HEK293 (cell line): ENCODE results near the gene GJE1.

Experiments used
- TCF7L2 ChIP-seq: IDR thresholded peaks from 2 replicates; pipeline ENCODE4 v1.6.1; 2011; ENCODE audit warnings: low read depth, mild to moderate bottlenecking, inconsistent platforms, low read length, moderate library complexity, borderline replicate concordance
- YY1 ChIP-seq: fragments of 450-650 bp; formaldehyde crosslinking; IDR thresholded peaks from 2 replicates; pipeline ENCODE4 v1.5.1; 2018; ENCODE audit warnings: missing biosample characterization, missing genetic modification characterization
- ZBTB8A ChIP-seq: fragments of 450-650 bp; formaldehyde crosslinking; IDR thresholded peaks from 2 replicates; pipeline ENCODE4 v1.5.1; 2016; ENCODE audit warnings: missing biosample characterization, missing genetic modification characterization
- ZNF311 ChIP-seq: fragments of 450-650 bp; formaldehyde crosslinking; IDR thresholded peaks from 2 replicates; pipeline ENCODE4 v1.5.1; 2017; ENCODE audit warnings: missing biosample characterization, missing genetic modification characterization, borderline replicate concordance
- ZNF560 ChIP-seq: fragments of 450-650 bp; formaldehyde crosslinking; IDR thresholded peaks from 2 replicates; pipeline ENCODE4 v1.5.1; 2017; ENCODE audit warnings: missing biosample characterization, missing genetic modification characterization, borderline replicate concordance
- ZNF600 ChIP-seq: fragments of 450-650 bp; formaldehyde crosslinking; IDR thresholded peaks from 2 replicates; pipeline ENCODE4 v1.5.1; 2016; ENCODE audit warnings: missing biosample characterization, missing genetic modification characterization
- ZSCAN23 ChIP-seq: fragments of 450-650 bp; formaldehyde crosslinking; IDR thresholded peaks from 2 replicates; pipeline ENCODE4 v1.5.1; 2016; ENCODE audit warnings: missing biosample characterization, missing genetic modification characterization
- TF ChIP-seq, protein P1 (sequence below): fragments of 450-650 bp; formaldehyde crosslinking; IDR thresholded peaks from 2 replicates; pipeline ENCODE4 v1.5.1; 2016; ENCODE audit warnings: missing biosample characterization, missing genetic modification characterization, low read depth
- TF ChIP-seq, protein P2 (sequence below): fragments of 450-650 bp; formaldehyde crosslinking; IDR thresholded peaks from 2 replicates; pipeline ENCODE4 v1.5.1; 2016; ENCODE audit warnings: missing biosample characterization, missing genetic modification characterization, low read depth
- TF ChIP-seq, protein P3 (sequence below): fragments of 450-650 bp; formaldehyde crosslinking; IDR thresholded peaks from 2 replicates; pipeline ENCODE4 v1.5.1; 2016; ENCODE audit warnings: missing biosample characterization, missing genetic modification characterization
- TF ChIP-seq, protein P4 (sequence below): fragments of 450-650 bp; formaldehyde crosslinking; IDR thresholded peaks from 2 replicates; pipeline ENCODE4 v1.5.1; 2016; ENCODE audit warnings: missing biosample characterization, missing genetic modification characterization
- TF ChIP-seq, protein P5 (sequence below): fragments of 450-650 bp; formaldehyde crosslinking; IDR thresholded peaks from 2 replicates; pipeline ENCODE4 v1.5.1; 2016; ENCODE audit warnings: missing biosample characterization, missing genetic modification characterization
- TF ChIP-seq, protein P6 (sequence below): fragments of 450-650 bp; formaldehyde crosslinking; IDR thresholded peaks from 2 replicates; pipeline ENCODE4 v1.5.1; 2017; ENCODE audit warnings: missing biosample characterization, missing genetic modification characterization

DNA sequence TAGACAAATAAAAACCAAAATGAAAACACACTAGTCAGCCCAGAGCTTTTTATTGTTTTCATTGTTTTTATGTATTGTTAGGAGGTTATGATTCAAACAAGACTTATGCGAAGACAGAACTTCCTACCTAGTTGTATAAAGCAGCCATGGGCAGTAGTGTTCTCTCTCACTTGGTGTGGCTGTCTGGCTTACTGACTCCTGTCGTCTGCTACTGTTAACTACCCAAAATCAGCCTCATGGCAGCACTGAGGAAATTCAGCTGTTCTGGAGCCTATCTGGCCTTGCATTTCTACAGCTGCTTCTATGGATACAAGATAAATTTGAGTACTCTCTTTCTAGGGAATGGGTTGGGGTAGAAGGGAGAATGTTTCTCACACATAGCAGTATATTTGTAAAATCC lies 34.8 kb downstream of the GJE1 start:
- TF ChIP-seq, protein P1, sequence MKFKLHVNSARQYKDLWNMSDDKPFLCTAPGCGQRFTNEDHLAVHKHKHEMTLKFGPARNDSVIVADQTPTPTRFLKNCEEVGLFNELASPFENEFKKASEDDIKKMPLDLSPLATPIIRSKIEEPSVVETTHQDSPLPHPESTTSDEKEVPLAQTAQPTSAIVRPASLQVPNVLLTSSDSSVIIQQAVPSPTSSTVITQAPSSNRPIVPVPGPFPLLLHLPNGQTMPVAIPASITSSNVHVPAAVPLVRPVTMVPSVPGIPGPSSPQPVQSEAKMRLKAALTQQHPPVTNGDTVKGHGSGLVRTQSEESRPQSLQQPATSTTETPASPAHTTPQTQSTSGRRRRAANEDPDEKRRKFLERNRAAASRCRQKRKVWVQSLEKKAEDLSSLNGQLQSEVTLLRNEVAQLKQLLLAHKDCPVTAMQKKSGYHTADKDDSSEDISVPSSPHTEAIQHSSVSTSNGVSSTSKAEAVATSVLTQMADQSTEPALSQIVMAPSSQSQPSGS, result no peak
- TF ChIP-seq, protein P2, sequence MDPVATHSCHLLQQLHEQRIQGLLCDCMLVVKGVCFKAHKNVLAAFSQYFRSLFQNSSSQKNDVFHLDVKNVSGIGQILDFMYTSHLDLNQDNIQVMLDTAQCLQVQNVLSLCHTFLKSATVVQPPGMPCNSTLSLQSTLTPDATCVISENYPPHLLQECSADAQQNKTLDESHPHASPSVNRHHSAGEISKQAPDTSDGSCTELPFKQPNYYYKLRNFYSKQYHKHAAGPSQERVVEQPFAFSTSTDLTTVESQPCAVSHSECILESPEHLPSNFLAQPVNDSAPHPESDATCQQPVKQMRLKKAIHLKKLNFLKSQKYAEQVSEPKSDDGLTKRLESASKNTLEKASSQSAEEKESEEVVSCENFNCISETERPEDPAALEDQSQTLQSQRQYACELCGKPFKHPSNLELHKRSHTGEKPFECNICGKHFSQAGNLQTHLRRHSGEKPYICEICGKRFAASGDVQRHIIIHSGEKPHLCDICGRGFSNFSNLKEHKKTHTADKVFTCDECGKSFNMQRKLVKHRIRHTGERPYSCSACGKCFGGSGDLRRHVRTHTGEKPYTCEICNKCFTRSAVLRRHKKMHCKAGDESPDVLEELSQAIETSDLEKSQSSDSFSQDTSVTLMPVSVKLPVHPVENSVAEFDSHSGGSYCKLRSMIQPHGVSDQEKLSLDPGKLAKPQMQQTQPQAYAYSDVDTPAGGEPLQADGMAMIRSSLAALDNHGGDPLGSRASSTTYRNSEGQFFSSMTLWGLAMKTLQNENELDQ (tag by site-specific recombination), result no peak
- TF ChIP-seq TCF7L2 (no peak), ZNF311 (tag by site-specific recombination) (no peak), ZNF560 (tag by site-specific recombination) (no peak), ZSCAN23 (tag by site-specific recombination) (no peak), YY1 (tag by site-specific recombination) (no peak), ZBTB8A (tag by site-specific recombination) (no peak), ZNF600 (peak; percentile 47; the same call in 1 of the 2 replicates)
- TF ChIP-seq, protein P3, sequence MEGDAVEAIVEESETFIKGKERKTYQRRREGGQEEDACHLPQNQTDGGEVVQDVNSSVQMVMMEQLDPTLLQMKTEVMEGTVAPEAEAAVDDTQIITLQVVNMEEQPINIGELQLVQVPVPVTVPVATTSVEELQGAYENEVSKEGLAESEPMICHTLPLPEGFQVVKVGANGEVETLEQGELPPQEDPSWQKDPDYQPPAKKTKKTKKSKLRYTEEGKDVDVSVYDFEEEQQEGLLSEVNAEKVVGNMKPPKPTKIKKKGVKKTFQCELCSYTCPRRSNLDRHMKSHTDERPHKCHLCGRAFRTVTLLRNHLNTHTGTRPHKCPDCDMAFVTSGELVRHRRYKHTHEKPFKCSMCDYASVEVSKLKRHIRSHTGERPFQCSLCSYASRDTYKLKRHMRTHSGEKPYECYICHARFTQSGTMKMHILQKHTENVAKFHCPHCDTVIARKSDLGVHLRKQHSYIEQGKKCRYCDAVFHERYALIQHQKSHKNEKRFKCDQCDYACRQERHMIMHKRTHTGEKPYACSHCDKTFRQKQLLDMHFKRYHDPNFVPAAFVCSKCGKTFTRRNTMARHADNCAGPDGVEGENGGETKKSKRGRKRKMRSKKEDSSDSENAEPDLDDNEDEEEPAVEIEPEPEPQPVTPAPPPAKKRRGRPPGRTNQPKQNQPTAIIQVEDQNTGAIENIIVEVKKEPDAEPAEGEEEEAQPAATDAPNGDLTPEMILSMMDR, result no peak
- TF ChIP-seq, protein P4, sequence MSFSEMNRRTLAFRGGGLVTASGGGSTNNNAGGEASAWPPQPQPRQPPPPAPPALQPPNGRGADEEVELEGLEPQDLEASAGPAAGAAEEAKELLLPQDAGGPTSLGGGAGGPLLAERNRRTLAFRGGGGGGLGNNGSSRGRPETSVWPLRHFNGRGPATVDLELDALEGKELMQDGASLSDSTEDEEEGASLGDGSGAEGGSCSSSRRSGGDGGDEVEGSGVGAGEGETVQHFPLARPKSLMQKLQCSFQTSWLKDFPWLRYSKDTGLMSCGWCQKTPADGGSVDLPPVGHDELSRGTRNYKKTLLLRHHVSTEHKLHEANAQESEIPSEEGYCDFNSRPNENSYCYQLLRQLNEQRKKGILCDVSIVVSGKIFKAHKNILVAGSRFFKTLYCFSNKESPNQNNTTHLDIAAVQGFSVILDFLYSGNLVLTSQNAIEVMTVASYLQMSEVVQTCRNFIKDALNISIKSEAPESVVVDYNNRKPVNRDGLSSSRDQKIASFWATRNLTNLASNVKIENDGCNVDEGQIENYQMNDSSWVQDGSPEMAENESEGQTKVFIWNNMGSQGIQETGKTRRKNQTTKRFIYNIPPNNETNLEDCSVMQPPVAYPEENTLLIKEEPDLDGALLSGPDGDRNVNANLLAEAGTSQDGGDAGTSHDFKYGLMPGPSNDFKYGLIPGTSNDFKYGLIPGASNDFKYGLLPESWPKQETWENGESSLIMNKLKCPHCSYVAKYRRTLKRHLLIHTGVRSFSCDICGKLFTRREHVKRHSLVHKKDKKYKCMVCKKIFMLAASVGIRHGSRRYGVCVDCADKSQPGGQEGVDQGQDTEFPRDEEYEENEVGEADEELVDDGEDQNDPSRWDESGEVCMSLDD (tag by site-specific recombination), result no peak
- TF ChIP-seq, protein P5, sequence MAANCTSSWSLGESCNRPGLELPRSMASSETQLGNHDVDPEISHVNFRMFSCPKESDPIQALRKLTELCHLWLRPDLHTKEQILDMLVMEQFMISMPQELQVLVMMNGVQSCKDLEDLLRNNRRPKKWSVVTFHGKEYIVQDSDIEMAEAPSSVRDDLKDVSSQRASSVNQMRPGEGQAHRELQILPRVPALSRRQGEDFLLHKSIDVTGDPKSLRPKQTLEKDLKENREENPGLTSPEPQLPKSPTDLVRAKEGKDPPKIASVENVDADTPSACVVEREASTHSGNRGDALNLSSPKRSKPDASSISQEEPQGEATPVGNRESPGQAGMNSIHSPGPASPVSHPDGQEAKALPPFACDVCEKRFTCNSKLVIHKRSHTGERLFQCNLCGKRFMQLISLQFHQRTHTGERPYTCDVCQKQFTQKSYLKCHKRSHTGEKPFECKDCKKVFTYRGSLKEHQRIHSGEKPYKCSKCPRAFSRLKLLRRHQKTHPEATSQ, result no peak
- TF ChIP-seq, protein P6, sequence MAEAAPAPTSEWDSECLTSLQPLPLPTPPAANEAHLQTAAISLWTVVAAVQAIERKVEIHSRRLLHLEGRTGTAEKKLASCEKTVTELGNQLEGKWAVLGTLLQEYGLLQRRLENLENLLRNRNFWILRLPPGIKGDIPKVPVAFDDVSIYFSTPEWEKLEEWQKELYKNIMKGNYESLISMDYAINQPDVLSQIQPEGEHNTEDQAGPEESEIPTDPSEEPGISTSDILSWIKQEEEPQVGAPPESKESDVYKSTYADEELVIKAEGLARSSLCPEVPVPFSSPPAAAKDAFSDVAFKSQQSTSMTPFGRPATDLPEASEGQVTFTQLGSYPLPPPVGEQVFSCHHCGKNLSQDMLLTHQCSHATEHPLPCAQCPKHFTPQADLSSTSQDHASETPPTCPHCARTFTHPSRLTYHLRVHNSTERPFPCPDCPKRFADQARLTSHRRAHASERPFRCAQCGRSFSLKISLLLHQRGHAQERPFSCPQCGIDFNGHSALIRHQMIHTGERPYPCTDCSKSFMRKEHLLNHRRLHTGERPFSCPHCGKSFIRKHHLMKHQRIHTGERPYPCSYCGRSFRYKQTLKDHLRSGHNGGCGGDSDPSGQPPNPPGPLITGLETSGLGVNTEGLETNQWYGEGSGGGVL, result no peak
